PC-9 (cell line): ENCODE results near the gene GRIA1. TPM values are rescaled to one million over a fixed set of nuclear protein-coding genes. Genes with fewer than 3 reads are reported as not detected.

Experiments
- BruUV-seq: library from RNA; stranded (reverse); fragments of 400-500 nt; replicated peaks from 2 replicates; lab custom pipeline; 2021; lab: Mats Ljungman, UMichigan
- CTCF ChIA-PET: fragments of 300-600 bp; sonication (Branson Sonifier 250); formaldehyde crosslinking; loops from one replicate; lab custom pipeline; 2022; ENCODE audit warnings: antibody characterized with exemption; lab: Charles Lee
- POLR2A ChIA-PET: fragments of 300-600 bp; sonication (Branson Sonifier 250); formaldehyde crosslinking; loops from one replicate; lab custom pipeline; 2022; ENCODE audit warnings: antibody characterized with exemption; ENCODE audit not compliant: unreplicated experiment; lab: Charles Lee
- DNase-seq, 2 experiments: peaks; one replicate each; pipeline versions ENCODE4 v3.0.0 to v3.0.0-alpha.2; 2015 to 2022; ENCODE audit warnings: mixed read lengths in 1 of 2
- H2AFZ ChIP-seq: fragments of 200-600 bp; sonication (generic); 2 replicates; pipeline ENCODE4 v1.8.1; 2017; ENCODE audit warnings: antibody characterized with exemption
- H3F3A ChIP-seq: fragments of 200-600 bp; sonication (generic); 2 replicates; pipeline ENCODE4 v1.8.1; 2017; ENCODE audit warnings: antibody characterized with exemption, mild to moderate bottlenecking, low read depth; ENCODE audit not compliant: insufficient read depth
- H3K27ac ChIP-seq: fragments of 200-600 bp; sonication (generic); 2 replicates; pipeline ENCODE4 v1.6.1; 2016; ENCODE audit warnings: mixed run types
- H3K27me3 ChIP-seq: fragments of 200-600 bp; sonication (generic); 2 replicates; pipeline ENCODE4 v1.6.1; 2016; ENCODE audit warnings: low read depth, mixed run types; ENCODE audit not compliant: insufficient read depth
- H3K36me3 ChIP-seq: fragments of 200-600 bp; sonication (generic); 2 replicates; pipeline ENCODE4 v1.6.1; 2016; ENCODE audit warnings: low read depth, mixed run types
- H3K4me1 ChIP-seq: fragments of 200-600 bp; sonication (generic); replicated peaks from 2 replicates; pipeline ENCODE4 v1.6.1; 2016; ENCODE audit warnings: mixed run types; ENCODE audit not compliant: insufficient read depth
- H3K4me2 ChIP-seq: fragments of 200-600 bp; sonication (generic); 2 replicates; pipeline ENCODE4 v1.6.1; 2017; ENCODE audit warnings: mixed run types
- H3K4me3 ChIP-seq: fragments of 200-600 bp; sonication (generic); 2 replicates; pipeline ENCODE4 v1.6.1; 2016; ENCODE audit warnings: mixed run types
- H3K79me2 ChIP-seq: fragments of 200-600 bp; sonication (generic); 2 replicates; pipeline ENCODE4 v1.6.1; 2017; ENCODE audit warnings: low read depth, mixed run types
- H3K9me2 ChIP-seq: fragments of 200-600 bp; sonication (generic); 2 replicates; pipeline ENCODE4 v1.8.1; 2017; ENCODE audit warnings: mild to moderate bottlenecking; ENCODE audit not compliant: insufficient read depth
- H3K9me3 ChIP-seq: fragments of 200-600 bp; sonication (generic); 2 replicates; pipeline ENCODE4 v1.8.1; 2016; ENCODE audit warnings: low read depth; ENCODE audit not compliant: insufficient read depth
- H4K20me1 ChIP-seq: fragments of 200-600 bp; sonication (generic); 2 replicates; pipeline ENCODE4 v1.8.1; 2017; ENCODE audit not compliant: insufficient read depth
- CTCF ChIP-seq: fragments of 200-600 bp; sonication (generic); conservative IDR thresholded peaks from 2 replicates; pipeline ENCODE4 v1.6.1; 2017; ENCODE audit warnings: mixed run types, antibody characterized with exemption, mild to moderate bottlenecking, moderate library complexity
- EZH2 ChIP-seq: fragments of 200-600 bp; sonication (generic); IDR thresholded peaks from 2 replicates; pipeline ENCODE4 v1.8.0; 2017; ENCODE audit warnings: antibody characterized with exemption, low read depth
- intact Hi-C: fragments of 100-400 bp; cut with micrococcal nuclease; formaldehyde crosslinking; loops from one replicate; pipeline ENCODE4 v1.10.0; 2022; ENCODE audit not compliant: unreplicated experiment
- total RNA-seq: library from RNA; stranded (reverse); gene quantifications from 2 replicates; pipeline ENCODE4 v1.2.3, GENCODE V29; 2021

Gene GRIA1
- total RNA-seq, 1 experiment from 2014 or later = not detected

- intact Hi-C loops = no loop called here
- no peak for DNase-seq
- no TSS peak for BruUV-seq
- H3K4me3 ChIP-seq = no peak overlapping the region
- H3K4me1 ChIP-seq = no peaks in the 10 kb centered on the region
- CTCF ChIA-PET = no interaction called here
- H3K9me2 ChIP-seq = no peaks in the 10 kb centered on the region
- H3K79me2 ChIP-seq = no peaks in the 10 kb centered on the region
- TF ChIP-seq CTCF (no peak), EZH2 (no peak)
- no peaks in the 10 kb centered on the region for H3K27me3 ChIP-seq
- H2AFZ ChIP-seq = no peak overlapping the region
- no peaks in the 10 kb centered on the region for H4K20me1 ChIP-seq
- H3K27ac ChIP-seq = no peak overlapping the region
- POLR2A ChIA-PET = no interaction called here
- no peaks in the 10 kb centered on the region for H3K36me3 ChIP-seq
- H3F3A ChIP-seq = no peaks in the 10 kb centered on the region
- no peaks in the 10 kb centered on the region for H3K9me3 ChIP-seq
- H3K4me2 ChIP-seq = no peak overlapping the region
These were observed 275.5 kb downstream of the GRIA1 start for GRCh38 chr5:153765987-153766386.

GRCh38 chr5:153767221-153768188 lies 277.0 kb downstream of the GRIA1 start:
- no peaks in the 10 kb centered on the region for H3K9me3 ChIP-seq
- H3K36me3 ChIP-seq = no peaks in the 10 kb centered on the region
- no peak for TF ChIP-seq EZH2
- no peaks in the 10 kb centered on the region for H4K20me1 ChIP-seq
- no peaks in the 10 kb centered on the region for H3K9me2 ChIP-seq
- H3K4me1 ChIP-seq = no peaks in the 10 kb centered on the region
- no peaks in the 10 kb centered on the region for H3K27me3 ChIP-seq
- intact Hi-C loops = no loop called here
- H2AFZ ChIP-seq = no peak overlapping the region
- ChIA-PET POLR2A (no interaction called here), CTCF (no interaction called here)
- BruUV-seq = no TSS peak
- H3K79me2 ChIP-seq = no peaks in the 10 kb centered on the region
- no peak for DNase-seq
- H3K27ac ChIP-seq = no peak overlapping the region
- no peak overlapping the region for H3K4me2 ChIP-seq
- no peaks in the 10 kb centered on the region for H3F3A ChIP-seq
- no peak overlapping the region for H3K4me3 ChIP-seq

GRCh38 chr5:153770066-153770465 lies 279.6 kb downstream of the GRIA1 start:
- DNase-seq = no peak
- no peak overlapping the region for H3K27ac ChIP-seq
- TF ChIP-seq EZH2 (no peak), CTCF (no peak)
- ChIA-PET POLR2A (no interaction called here), CTCF (no interaction called here)
- intact Hi-C loops = no loop called here
- H2AFZ ChIP-seq = no peak overlapping the region
- no peaks in the 10 kb centered on the region for H3K27me3 ChIP-seq
- no peaks in the 10 kb centered on the region for H4K20me1 ChIP-seq
- no peak overlapping the region for H3K4me2 ChIP-seq
- H3K9me2 ChIP-seq = no peaks in the 10 kb centered on the region
- no TSS peak for BruUV-seq
- no peaks in the 10 kb centered on the region for H3K4me1 ChIP-seq
- no peaks in the 10 kb centered on the region for H3K79me2 ChIP-seq
- no peaks in the 10 kb centered on the region for H3F3A ChIP-seq
- no peaks in the 10 kb centered on the region for H3K36me3 ChIP-seq
- no peak overlapping the region for H3K4me3 ChIP-seq
- H3K9me3 ChIP-seq = no peaks in the 10 kb centered on the region
